ENCODE data around the gene ZNF366.

Gene ZNF366

GRCh38 chr5:72501488-72501887 is 5.7 kb downstream of the ZNF366 start:
- no peak for TF ChIP-seq CTCF (conservative IDR thresholded peaks at IDR 0.05)
- H3K27ac ChIP-seq, result no peak overlapping the region

GRCh38 chr5:72499730-72500129 is 7.5 kb downstream of the ZNF366 start:
- TF ChIP-seq CTCF (conservative IDR thresholded peaks at IDR 0.05), result no peak
- no peak overlapping the region for H3K27ac ChIP-seq

- TF ChIP-seq CTCF (conservative IDR thresholded peaks at IDR 0.05), result no peak
- no peak overlapping the region for H3K27ac ChIP-seq
These were observed 8.1 kb downstream of the ZNF366 start for GRCh38 chr5:72499090-72499489.

GRCh38 chr5:72498284-72498683 is 8.9 kb downstream of the ZNF366 start:
- TF ChIP-seq CTCF (conservative IDR thresholded peaks at IDR 0.05), result no peak
- H3K27ac ChIP-seq, result peak overlapping the region; percentile 34

- H3K27ac ChIP-seq, result peak overlapping the region; percentile 34
- no peak for TF ChIP-seq CTCF (conservative IDR thresholded peaks at IDR 0.05)
These were observed 9.4 kb downstream of the ZNF366 start for GRCh38 chr5:72497823-72498222.

- TF ChIP-seq CTCF (conservative IDR thresholded peaks at IDR 0.05), result no peak
- H3K27ac ChIP-seq, result no peak overlapping the region
These were observed 11.8 kb downstream of the ZNF366 start for GRCh38 chr5:72495410-72495809.

GRCh38 chr5:72494623-72495124 is 12.5 kb downstream of the ZNF366 start:
- TF ChIP-seq CTCF (conservative IDR thresholded peaks at IDR 0.05), result no peak
- H3K27ac ChIP-seq, result no peak overlapping the region
